Activated CD8-positive, alpha-beta memory T cell treated with anti-CD3 and anti-CD28 coated beads for 1 hour (primary cell): ENCODE measurements around the gene LY6G6C.

Experiments
- DNase-seq, 2 donors: peaks; one replicate each; pipeline ENCODE4 v3.0.0-alpha.2; 2020; ENCODE audit warnings: low read depth in 1 of 2; ENCODE audit errors: extremely low read depth in 1 of 2

The LY6G6C gene

GRCh38 chr6:31727717-31728671, 6.4 kb upstream of the LY6G6C start:
- no peak for DNase-seq

- no peak for DNase-seq
Observed at GRCh38 chr6:31727034-31727716, 5.6 kb upstream of the LY6G6C start.

DNA sequence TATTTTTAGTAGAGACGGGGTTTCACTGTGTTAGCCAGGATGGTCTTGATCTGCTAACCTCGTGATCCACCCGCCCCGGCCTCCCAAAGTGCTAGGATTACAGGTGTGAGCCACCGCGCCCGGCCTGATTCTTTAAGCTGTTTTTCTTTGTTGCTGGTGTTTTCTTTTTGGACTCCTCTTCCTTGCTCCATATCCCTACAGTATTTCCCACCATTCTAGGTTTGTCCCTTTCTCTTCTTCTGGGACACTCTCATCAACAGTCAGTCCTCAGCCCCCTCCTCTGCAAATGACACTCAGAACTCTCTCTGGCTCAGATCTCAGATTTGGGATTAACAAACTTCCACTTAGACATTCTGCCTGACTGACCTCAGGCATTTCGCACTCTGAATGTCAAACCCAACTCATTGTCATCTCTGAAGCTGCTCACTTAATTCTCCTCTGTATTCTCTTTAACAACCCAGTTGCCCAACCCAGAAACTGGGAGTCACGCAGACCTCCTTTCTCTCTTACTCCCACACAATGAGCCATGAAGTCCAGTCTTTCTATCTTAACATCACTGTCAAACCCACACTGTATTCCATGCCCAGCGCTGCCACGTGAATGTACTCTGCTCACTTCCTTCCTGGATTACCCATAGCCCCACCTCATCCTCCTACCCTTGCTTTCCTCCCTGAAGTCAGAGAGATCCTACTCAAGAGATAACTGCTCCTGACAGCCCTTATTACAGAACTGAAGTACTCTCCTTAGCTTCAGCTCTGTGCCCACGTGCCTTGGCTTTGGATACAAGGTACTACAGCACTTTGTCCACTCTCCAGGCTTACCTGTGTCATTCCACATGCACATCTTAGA, 4.2 kb upstream of the LY6G6C start:
- DNase-seq: no peak

GRCh38 chr6:31723980-31724691, 2.6 kb upstream of the LY6G6C start:
- no peak for DNase-seq

- no peak for DNase-seq
Observed at GRCh38 chr6:31723245-31723979, 1.9 kb upstream of the LY6G6C start, which contains the start of gene MPIG6B. Gene MPIG6B (plus strand): TSS chr6:31723373. CDS start chr6:31723384, 11 bp downstream.

DNA sequence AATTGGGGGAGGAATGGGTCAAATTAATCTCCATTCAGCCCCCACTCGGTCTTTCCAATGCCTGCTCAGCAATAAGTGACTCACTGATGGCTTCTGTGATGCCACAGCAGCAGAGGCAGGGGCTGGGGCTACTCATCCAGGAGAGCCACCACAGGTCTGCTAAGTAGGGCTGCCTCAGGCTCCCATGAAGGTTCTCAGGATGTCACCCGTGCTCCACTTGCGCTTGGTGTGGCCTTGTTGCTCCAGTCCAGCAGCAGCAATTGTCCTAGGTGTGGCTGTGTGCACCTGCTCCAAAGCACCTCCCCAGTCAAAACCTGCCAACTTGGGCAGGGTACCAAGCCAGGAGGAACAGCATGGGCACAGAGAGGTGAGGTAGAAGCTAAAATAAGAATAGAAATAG, 627 bp upstream of the LY6G6C start:
- no peak for DNase-seq

DNA sequence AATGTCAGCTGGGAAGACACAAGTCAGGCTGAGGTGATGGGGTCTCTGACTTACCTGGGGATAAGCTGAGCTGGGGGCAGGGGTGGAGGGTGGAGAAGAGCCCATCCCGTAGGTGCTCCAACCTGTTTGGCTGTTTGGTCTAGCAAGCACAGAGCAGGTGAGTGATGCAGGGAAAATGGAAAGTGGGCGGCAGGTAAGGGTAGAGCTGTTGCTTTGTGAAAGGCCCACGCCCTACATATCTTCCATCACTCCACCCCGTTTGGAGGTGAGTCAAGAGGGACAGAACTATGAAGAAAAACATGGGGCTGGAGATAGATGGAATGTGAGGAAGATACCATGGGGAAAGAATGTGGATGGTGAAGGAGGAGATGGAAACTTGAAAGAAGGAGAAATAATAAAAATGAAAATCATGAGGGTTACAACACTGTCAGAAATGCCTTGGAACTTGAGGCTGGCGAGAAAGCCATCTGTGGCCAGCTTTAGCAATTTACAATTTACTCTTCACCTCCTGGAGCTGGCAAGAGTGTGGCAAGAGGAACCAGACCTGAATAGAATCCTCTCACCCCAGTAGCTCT, 1.3 kb downstream of the LY6G6C start:
- DNase-seq: no peak

GRCh38 chr6:31719001-31719400, 2.5 kb downstream of the LY6G6C start:
- DNase-seq: no peak

DNA sequence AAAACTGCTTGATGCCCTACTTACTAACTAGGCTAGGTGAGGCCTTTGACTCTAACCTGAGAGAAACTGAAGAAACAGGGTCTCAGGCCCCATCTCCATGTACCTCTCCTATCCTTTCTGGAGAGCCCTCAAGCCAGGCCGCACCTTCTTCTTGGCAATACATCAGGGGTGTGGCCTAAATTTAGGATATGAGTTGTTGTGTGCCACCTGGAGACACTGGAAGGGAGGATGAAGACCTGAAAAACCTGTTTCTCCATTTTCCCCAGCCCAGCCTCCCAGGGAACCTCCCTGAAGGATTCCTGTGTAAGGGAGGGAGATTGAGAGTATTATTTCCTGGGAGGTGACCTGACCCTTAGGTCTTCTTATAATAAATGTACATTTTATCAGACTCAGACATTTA, 3.3 kb downstream of the LY6G6C start:
- no peak for DNase-seq

GRCh38 chr6:31717499-31718222, 3.9 kb downstream of the LY6G6C start:
- DNase-seq: no peak

DNA sequence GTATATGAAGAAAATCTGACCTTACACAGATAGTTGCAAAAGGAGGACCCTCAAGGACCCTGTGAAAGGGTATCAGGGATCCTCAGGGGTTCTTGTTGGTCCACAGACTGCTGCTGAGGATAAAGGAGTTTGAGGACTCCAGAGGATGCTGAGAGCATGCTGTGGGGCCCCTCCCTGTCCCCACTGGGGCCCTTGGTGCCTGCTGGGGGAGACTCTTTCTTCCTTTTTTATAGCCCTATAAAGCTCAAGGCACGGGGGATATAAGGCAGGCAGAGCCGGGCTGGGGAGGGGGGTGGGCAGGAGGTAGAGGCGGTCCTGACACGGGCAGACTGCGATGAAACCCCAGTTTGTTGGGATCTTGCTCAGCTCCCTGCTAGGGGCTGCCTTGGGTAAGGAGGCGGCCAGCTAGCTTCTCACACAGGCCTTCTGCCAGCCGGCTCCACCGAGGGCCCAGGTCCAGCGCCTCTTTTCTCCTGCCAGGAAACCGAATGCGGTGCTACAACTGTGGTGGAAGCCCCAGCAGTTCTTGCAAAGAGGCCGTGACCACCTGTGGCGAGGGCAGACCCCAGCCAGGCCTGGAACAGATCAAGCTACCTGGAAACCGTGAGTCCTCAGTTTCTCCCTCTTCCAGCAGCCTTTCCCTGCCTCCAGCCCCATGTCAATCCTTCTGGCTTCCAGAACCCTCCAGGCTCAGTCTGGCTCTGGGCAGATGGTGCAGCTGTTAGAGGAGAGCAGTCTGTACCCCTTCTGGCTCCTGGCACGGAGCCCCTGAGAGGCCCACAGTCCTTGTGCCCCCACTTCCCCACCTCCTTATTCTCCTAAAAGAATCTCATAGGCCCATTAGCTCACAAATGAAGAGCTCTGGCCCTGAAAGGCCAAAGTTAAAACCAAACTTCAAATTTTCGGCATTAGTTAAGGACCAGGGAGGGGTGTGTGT, 6.3 kb downstream of the LY6G6C start, which contains the start of gene LY6G6D:
Gene LY6G6D (plus strand): TSS at position 327 of the 937 bp plus-strand sequence. CDS start 8 bp downstream, at position 335.
- DNase-seq: no peak

- DNase-seq: no peak
Observed at GRCh38 chr6:31713991-31714684, 7.4 kb downstream of the LY6G6C start.

GRCh38 chr6:31713465-31713864, 8.1 kb downstream of the LY6G6C start:
- no peak for DNase-seq

GRCh38 chr6:31712296-31712695, 9.2 kb downstream of the LY6G6C start:
- DNase-seq: no peak

DNA sequence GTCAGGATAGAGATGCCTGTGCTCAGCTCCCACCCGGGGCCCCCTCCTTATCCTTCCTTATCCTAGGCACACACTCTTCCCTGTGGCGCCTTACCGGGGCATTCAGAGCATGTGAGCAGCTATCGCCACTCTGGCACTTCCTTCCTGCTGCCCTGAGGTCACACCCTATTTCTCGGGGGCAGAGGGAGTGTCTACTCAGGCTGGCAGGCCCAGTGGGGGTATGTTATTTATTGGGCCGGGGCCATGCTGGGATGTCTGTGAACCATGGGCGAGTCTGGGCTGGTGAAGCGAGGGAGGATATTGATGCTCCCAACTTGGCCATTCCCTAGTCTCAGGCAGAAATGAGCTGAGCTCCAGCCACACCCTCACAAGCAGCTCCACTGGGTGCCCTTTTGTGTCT, 10.3 kb downstream of the LY6G6C start:
- no peak for DNase-seq

DNA sequence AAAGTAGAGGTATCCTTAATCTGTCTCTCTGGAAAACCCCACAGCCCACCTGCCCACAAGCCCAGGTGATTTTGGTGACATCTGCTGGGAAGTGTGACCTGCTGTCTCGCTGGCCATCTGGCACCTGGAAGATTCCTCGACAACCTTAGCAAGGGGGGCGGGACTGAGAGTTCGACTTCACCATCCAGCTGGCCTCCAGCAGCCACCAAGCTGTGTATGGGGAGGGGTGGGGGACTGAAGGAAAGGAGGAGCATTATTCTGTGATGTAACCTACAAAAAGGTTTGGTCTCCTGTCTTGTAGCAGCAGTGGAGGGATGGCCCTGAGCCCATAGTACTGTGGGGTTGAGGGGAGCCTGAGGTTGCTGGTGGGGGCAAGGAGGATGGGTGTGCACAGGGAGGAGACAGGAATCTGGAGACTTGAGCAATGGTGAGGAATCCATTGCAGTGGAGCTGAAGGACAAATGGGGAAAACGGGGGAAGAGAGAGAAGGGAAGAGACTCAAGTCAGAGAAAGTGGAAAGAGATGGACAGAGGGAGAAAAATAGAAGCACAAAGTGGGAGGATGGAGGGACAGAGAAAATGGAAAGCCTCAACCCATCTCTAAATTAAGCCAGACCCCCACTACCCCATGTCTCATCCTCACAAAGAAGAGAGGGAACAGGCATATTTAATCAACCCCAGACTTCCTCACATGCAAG, 10.9 kb downstream of the LY6G6C start:
- DNase-seq: no peak
